K562 (cell line): ENCODE data around the gene ITGB5. TPM values are rescaled to one million over a fixed set of nuclear protein-coding genes. Genes with fewer than 3 reads are reported as not detected.

ENCODE experiments used
- ATAC-seq: fragments of 200-7000 bp; cut with Tn5 transposase; 3 replicates; pipeline ENCODE4 v1.9.1; 2020; ENCODE audit warnings: moderate library complexity
- BruUV-seq: library from RNA; stranded (reverse); fragments of 400-500 nt; replicated peaks from 2 replicates; lab custom pipeline; 2021; lab: Mats Ljungman, UMichigan
- CTCF ChIA-PET: fragments of 300-600 bp; formaldehyde crosslinking; extraction: SDS; loops from one replicate; lab custom pipeline; 2021; ENCODE audit warnings: low intra/inter-chr PET ratio; lab: Yijun Ruan, JAX
- POLR2A ChIA-PET: fragments of 300-600, 350-650 bp; sonication (Branson Sonifier 250); formaldehyde crosslinking; extraction: SDS; loops from one replicate; lab custom pipeline; 2021; ENCODE audit warnings: antibody characterized with exemption, inconsistent platforms; lab: Yijun Ruan, JAX
- DNase-seq, 4 experiments: peaks; one replicate each; pipeline versions ENCODE4 v3.0.0 to v3.0.0-alpha.2; 2011 to 2018; ENCODE audit warnings: low spot score in 3 of 4, mixed read lengths in 3 of 4; ENCODE audit errors: extremely low read depth in 1 of 4
- FAIRE-seq: peaks from 2 replicates; lab custom pipeline; 2011; peaks lifted over from hg19 to GRCh38; lab: Jason Lieb, UNC
- H2AFZ ChIP-seq: 2 replicates; pipeline ENCODE4 v1.6.0; 2011; ENCODE audit warnings: low read depth, low read length, control low read depth, inconsistent platforms
- H3K27ac ChIP-seq: fragments of 200-600 bp; 3 replicates; pipeline ENCODE4 v1.8.0; 2011; ENCODE audit warnings: low read depth, mild to moderate bottlenecking, control low read depth, inconsistent platforms, low read length, moderate library complexity, mixed read lengths; ENCODE audit errors: extremely low read depth
- H3K27me3 ChIP-seq, 2 experiments: fragments of 300-600 bp in 1 of 2; 2 replicates in 1 of 2; 3 replicates in 1 of 2; pipeline versions ENCODE4 v1.6.0 to v1.8.0; 2011; ENCODE audit warnings: inconsistent platforms in 2 of 2, low read length in 2 of 2, mild to moderate bottlenecking in 1 of 2, mixed read lengths in 1 of 2, moderate library complexity in 1 of 2; ENCODE audit not compliant: control insufficient read depth in 2 of 2, insufficient read depth in 2 of 2
- H3K36me3 ChIP-seq: fragments of 300-600 bp; 3 replicates; pipeline ENCODE4 v1.8.0; 2011; ENCODE audit warnings: mild to moderate bottlenecking, low read length, inconsistent platforms; ENCODE audit not compliant: control insufficient read depth, insufficient read depth
- H3K4me1 ChIP-seq, 2 experiments: fragments of 200-600 bp in 1 of 2; replicated peaks in 1 of 2; 2 replicates in 1 of 2; 3 replicates in 1 of 2; pipeline versions ENCODE4 v1.5.1 to v1.8.0; 2011; ENCODE audit warnings: inconsistent platforms in 2 of 2, low read length in 2 of 2, mild to moderate bottlenecking in 1 of 2, mixed read lengths in 1 of 2, moderate library complexity in 1 of 2; ENCODE audit not compliant: control insufficient read depth in 2 of 2, insufficient read depth in 2 of 2
- H3K4me2 ChIP-seq: 2 replicates; pipeline ENCODE4 v1.6.1; 2011; ENCODE audit warnings: low read length, control low read depth, inconsistent platforms, mixed read lengths; ENCODE audit not compliant: insufficient read depth
- H3K4me3 ChIP-seq: fragments of 200-600 bp; sonication (generic), shearing (Covaris generic); 2 replicates; pipeline ENCODE4 v1.5.1; 2016; ENCODE audit warnings: control low read depth, inconsistent platforms
- H3K79me2 ChIP-seq: fragments of 200-600 bp; 3 replicates; pipeline ENCODE4 v1.8.0; 2011; ENCODE audit warnings: low read length, inconsistent platforms; ENCODE audit not compliant: control insufficient read depth, insufficient read depth
- H3K9ac ChIP-seq, 2 experiments: 2 replicates each; pipeline versions ENCODE4 v1.6.0 to v1.6.1; 2011; ENCODE audit warnings: low read depth in 2 of 2, low read length in 2 of 2, control low read depth in 1 of 2, inconsistent platforms in 1 of 2, mild to moderate bottlenecking in 1 of 2, mixed read lengths in 1 of 2; ENCODE audit not compliant: insufficient read depth in 1 of 2
- H3K9me1 ChIP-seq: one replicate; pipeline ENCODE4 v1.6.0; 2011; ENCODE audit warnings: inconsistent platforms, mild to moderate bottlenecking, low read length, moderate library complexity; ENCODE audit not compliant: control insufficient read depth, insufficient read depth
- H3K9me3 ChIP-seq: replicated peaks from 2 replicates; pipeline ENCODE4 v1.5.1; 2011; ENCODE audit warnings: low read depth, low read length, inconsistent platforms; ENCODE audit not compliant: control insufficient read depth, insufficient read depth
- H4K20me1 ChIP-seq: replicated peaks from 2 replicates; pipeline ENCODE4 v1.6.1; 2011; ENCODE audit warnings: low read length, inconsistent platforms, mixed read lengths; ENCODE audit not compliant: control insufficient read depth, insufficient read depth
- ELK1 ChIP-seq: sonication (generic); formaldehyde crosslinking; IDR thresholded peaks from 2 replicates; pipeline ENCODE4 v1.8.1; 2022; ENCODE audit warnings: missing genetic modification reagents
- FOXJ2 ChIP-seq: fragments of 200-800 bp; sonication (Bioruptor generic); IDR thresholded peaks from 2 replicates; pipeline ENCODE4 v1.6.1; 2016; ENCODE audit warnings: missing genetic modification characterization, missing compliant biosample characterization
- GTF2A2 ChIP-seq: IDR thresholded peaks from 2 replicates; pipeline ENCODE4 v1.6.1; 2016; ENCODE audit warnings: mild to moderate bottlenecking, missing genetic modification characterization, missing compliant biosample characterization
- KDM1A ChIP-seq, 2 experiments: fragments of 450-650 bp; IDR thresholded peaks; 2 replicates each; pipeline ENCODE4 v1.6.1; 2016; ENCODE audit warnings: mild to moderate bottlenecking in 2 of 2
- NR0B1 ChIP-seq: fragments of 450-650 bp; IDR thresholded peaks from one replicate; pipeline ENCODE4 v1.6.1; 2018; ENCODE audit warnings: mild to moderate bottlenecking, moderate library complexity; ENCODE audit not compliant: partially characterized antibody
- PREB ChIP-seq: sonication (generic); formaldehyde crosslinking; IDR thresholded peaks from 2 replicates; pipeline ENCODE4 v1.8.1; 2023; ENCODE audit warnings: mild to moderate bottlenecking, missing genetic modification reagents
- SMAD4 ChIP-seq: fragments of 250-450 bp; sonication (Bioruptor Pico); conservative IDR thresholded peaks from 2 replicates; pipeline ENCODE4 v1.8.0; 2021; ENCODE audit warnings: inconsistent platforms, mild to moderate bottlenecking, moderate library complexity
- USF1 ChIP-seq: sonication (generic); formaldehyde crosslinking; IDR thresholded peaks from 2 replicates; pipeline ENCODE4 v1.9.0; 2022; ENCODE audit warnings: mild to moderate bottlenecking, missing genetic modification reagents
- ZBTB33 ChIP-seq: sonication (generic); formaldehyde crosslinking; IDR thresholded peaks from 2 replicates; pipeline ENCODE4 v1.8.1; 2023; ENCODE audit warnings: mild to moderate bottlenecking, missing genetic modification reagents
- WGBS: fragments of 100-300 bp; shearing (Covaris generic); methylation state at CpG from one replicate; pipeline ENCODE4 v1.1.6; 2016; ENCODE audit warnings: low coverage, mixed read lengths; ENCODE audit not compliant: insufficient coverage; ENCODE audit errors: missing lambda C conversion rate; 5-methylcytosine and 5-hydroxymethylcytosine counted together
- in situ Hi-C: fragments of 300-500 bp; cut with MboI; formaldehyde crosslinking; loops from 4 replicates; pipeline ENCODE4 v1.15.0; 2018; ENCODE audit warnings: inconsistent platforms, mixed read lengths
- intact Hi-C: fragments of 100-400 bp; cut with micrococcal nuclease; formaldehyde crosslinking; loops from 2 replicates; pipeline ENCODE4 v1.14.2; 2022
- polyA plus RNA-seq, 8 experiments: library from polyadenylated mRNA; depleted of rRNA in 4 of 8; stranded (reverse) in 5 of 8; unstranded in 3 of 8; fragments of >200 nt; fragmentation: Nextera tagmentation in 2 of 8; fragmentation: Illumina TruSeq in 1 of 8; extraction: Ambion mirVana in 2 of 8; extraction: Trizol in 1 of 8; gene quantifications; 2 replicates each; pipeline versions ENCODE4 v1.2.1 to v1.2.3, GENCODE V29; 2011 to 2014; ENCODE audit warnings: inconsistent platforms in 1 of 8, missing spikeins in 1 of 8
- total RNA-seq, 7 experiments: library from RNA; depleted of rRNA in 6 of 7; stranded (reverse); fragments of >200 nt in 6 of 7; fragmentation: Illumina TruSeq in 2 of 7; extraction: Trizol in 2 of 7; gene quantifications; 2 replicates each; pipeline versions ENCODE4 v1.2.1 to v1.2.3, GENCODE V29; 2011 to 2021; ENCODE audit warnings: low replicate concordance in 1 of 7

ITGB5 gene
- total and polyA plus RNA-seq, 9 of the 15 experiments (the other 6 are each of a cell fraction or from before 2014, with no cell fraction given), result 1.7 to 46.8 (median 9.9) TPM

- WGBS, result 72% methylated on average over 4 of the region's 4 CpGs
- no peaks in the 10 kb centered on the region for H3K36me3 ChIP-seq
- H2AFZ ChIP-seq, result no peak overlapping the region
- intact Hi-C loops (no loop called here), in situ Hi-C loops (no loop called here)
- BruUV-seq, result no TSS peak
- peaks cover 0 to 7% of the 10 kb centered on the region in 2 experiments; a peak in 3 of 5 replicates for H3K4me1 ChIP-seq
- no peak for DNase-seq
- H3K9me1 ChIP-seq, result no peaks in the 10 kb centered on the region
- TF ChIP-seq GTF2A2 (tag), result no peak
- 0 out of 2 replicates have a peak, but pooled peaks have one; percentile 20 for TF ChIP-seq ZBTB33 (CRISPR knock-in tag)
- no peak for FAIRE-seq
- H3K4me2 ChIP-seq, result no peak overlapping the region
- no peak overlapping the region for H3K9ac ChIP-seq
- H3K79me2 ChIP-seq, result no peaks in the 10 kb centered on the region
- ATAC-seq, result no peak
- CTCF ChIA-PET, result no interaction called here
- no peak overlapping the region for H3K4me3 ChIP-seq
- H4K20me1 ChIP-seq, result no peaks in the 10 kb centered on the region
- no peaks in the 10 kb centered on the region for H3K9me3 ChIP-seq
- H3K27ac ChIP-seq, result no peak overlapping the region
- H3K27me3 ChIP-seq, result no peaks in the 10 kb centered on the region
- POLR2A ChIA-PET, result no interaction called here
Observed at GRCh38 chr3:124805671-124806070, 81.5 kb downstream of the ITGB5 start.

- H3K27ac ChIP-seq, result no peak overlapping the region
- ATAC-seq (no peak), FAIRE-seq (no peak), DNase-seq (no peak)
- no peaks in the 10 kb centered on the region for H3K27me3 ChIP-seq
- intact Hi-C loops, result no loop called here
- no peak overlapping the region for H3K4me2 ChIP-seq
- H3K4me3 ChIP-seq, result no peak overlapping the region
- H3K36me3 ChIP-seq, result no peaks in the 10 kb centered on the region
- H3K9me3 ChIP-seq, result no peaks in the 10 kb centered on the region
- no peaks in the 10 kb centered on the region for H3K9me1 ChIP-seq
- POLR2A ChIA-PET, result interaction anchor here (0.6 kb wide), 1 partner anchor 13 kb away, joined by 3 read pairs; no protein-coding TSS in a partner anchor
- no peaks in the 10 kb centered on the region for H3K79me2 ChIP-seq
- no peaks in the 10 kb centered on the region for H4K20me1 ChIP-seq
- H3K9ac ChIP-seq, result no peak overlapping the region
- no TSS peak for BruUV-seq
- no peak overlapping the region for H2AFZ ChIP-seq
- H3K4me1 ChIP-seq, result peaks cover 0 to 13% of the 10 kb centered on the region in 2 experiments; a peak in 3 of 5 replicates
- in situ Hi-C loops, result no loop called here
- 11% methylated on average over 2 of the region's 7 CpGs for WGBS
- CTCF ChIA-PET, result no interaction called here
- no peak for TF ChIP-seq USF1 (CRISPR knock-in tag)
- TF ChIP-seq NR0B1, result no peak
- TF ChIP-seq KDM1A (IDR thresholded peaks at IDR 0.05), result no peak
- TF ChIP-seq FOXJ2, result no peak
- TF ChIP-seq ELK1, result no peak
- TF ChIP-seq PREB (CRISPR knock-in tag), result no peak
- no peak for TF ChIP-seq SMAD4
Observed at GRCh38 chr3:124804875-124805274, 82.3 kb downstream of the ITGB5 start.
